ENCODE measurements around the gene NRBF2.

NRBF2 gene

GRCh38 chr10:63115732-63116383 is 17.3 kb upstream of the NRBF2 start:
- Histone ChIP-seq H3K4me3 (ENCODE audit: low read length, poor library complexity, severe bottlenecking) (no peak overlapping the region), H3K9ac (ENCODE audit: low read depth, low read length, poor library complexity, severe bottlenecking) (no peak overlapping the region), H3K4me2 (ENCODE audit: low read depth, low read length, poor library complexity, severe bottlenecking) (no peak overlapping the region), H2AFZ (ENCODE audit: low read length) (no peak overlapping the region), H4K20me1 (ENCODE audit: insufficient read depth, low read length, poor library complexity, severe bottlenecking) (no peaks in the 10 kb centered on the region), H3K36me3 (ENCODE audit: insufficient read depth, low read length) (no peaks in the 10 kb centered on the region), H3K9me2 (replicated peaks; ENCODE audit: low read depth, low read length) (no peaks in the 10 kb centered on the region), H3K27me3 (ENCODE audit: insufficient read depth, low read length, poor library complexity, severe bottlenecking) (peaks cover 22% of the 10 kb centered on the region), H3K79me2 (ENCODE audit: insufficient read depth, low read length) (no peaks in the 10 kb centered on the region), H3K9me3 (ENCODE audit: insufficient read depth, low read depth, low read length) (no peaks in the 10 kb centered on the region), H3F3A (ENCODE audit: low read depth) (no peaks in the 10 kb centered on the region), H3K4me1 (ENCODE audit: insufficient read depth, low read length, poor library complexity, severe bottlenecking) (no peaks in the 10 kb centered on the region)
- TF ChIP-seq, protein P1, sequence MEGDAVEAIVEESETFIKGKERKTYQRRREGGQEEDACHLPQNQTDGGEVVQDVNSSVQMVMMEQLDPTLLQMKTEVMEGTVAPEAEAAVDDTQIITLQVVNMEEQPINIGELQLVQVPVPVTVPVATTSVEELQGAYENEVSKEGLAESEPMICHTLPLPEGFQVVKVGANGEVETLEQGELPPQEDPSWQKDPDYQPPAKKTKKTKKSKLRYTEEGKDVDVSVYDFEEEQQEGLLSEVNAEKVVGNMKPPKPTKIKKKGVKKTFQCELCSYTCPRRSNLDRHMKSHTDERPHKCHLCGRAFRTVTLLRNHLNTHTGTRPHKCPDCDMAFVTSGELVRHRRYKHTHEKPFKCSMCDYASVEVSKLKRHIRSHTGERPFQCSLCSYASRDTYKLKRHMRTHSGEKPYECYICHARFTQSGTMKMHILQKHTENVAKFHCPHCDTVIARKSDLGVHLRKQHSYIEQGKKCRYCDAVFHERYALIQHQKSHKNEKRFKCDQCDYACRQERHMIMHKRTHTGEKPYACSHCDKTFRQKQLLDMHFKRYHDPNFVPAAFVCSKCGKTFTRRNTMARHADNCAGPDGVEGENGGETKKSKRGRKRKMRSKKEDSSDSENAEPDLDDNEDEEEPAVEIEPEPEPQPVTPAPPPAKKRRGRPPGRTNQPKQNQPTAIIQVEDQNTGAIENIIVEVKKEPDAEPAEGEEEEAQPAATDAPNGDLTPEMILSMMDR (conservative IDR thresholded peaks at IDR 0.05; ENCODE audit: low read length) = no peak
- no peak for TF ChIP-seq EZH2phosphoT487 (IDR thresholded peaks at IDR 0.05; ENCODE audit: borderline replicate concordance)

DNA sequence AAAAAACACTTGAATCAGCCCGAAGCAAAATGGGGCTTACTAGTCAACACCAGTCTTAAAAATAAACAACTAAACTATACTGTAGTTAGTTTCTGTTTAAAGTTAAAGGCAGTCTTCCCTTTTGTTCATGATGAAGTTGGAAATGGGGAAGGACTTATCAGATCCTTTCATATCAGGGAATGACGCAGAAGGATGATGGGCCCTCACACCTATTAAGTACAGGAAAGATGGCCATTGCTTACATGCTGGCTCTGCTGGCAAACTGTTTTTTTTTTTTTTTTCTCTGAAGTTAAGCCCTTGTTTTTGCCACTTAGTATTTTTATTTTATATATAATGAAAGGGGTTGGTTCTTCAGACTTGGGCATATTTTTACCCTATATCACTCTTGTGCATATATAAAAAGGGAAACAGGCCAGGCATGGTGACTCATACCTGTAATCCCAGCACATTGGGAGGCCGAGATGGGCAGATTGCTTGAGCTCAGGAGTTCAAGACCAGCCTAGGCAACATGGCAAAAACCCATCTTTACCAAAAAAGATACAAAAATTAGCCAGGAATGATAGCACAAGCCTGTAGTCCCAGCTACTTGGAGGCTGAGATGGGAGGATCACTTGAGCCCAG is 16.6 kb upstream of the NRBF2 start:
- no peak overlapping the region for H2AFZ ChIP-seq (ENCODE audit: low read length)
- no peak for TF ChIP-seq EZH2phosphoT487 (IDR thresholded peaks at IDR 0.05; ENCODE audit: borderline replicate concordance)
- TF ChIP-seq, protein P1 (conservative IDR thresholded peaks at IDR 0.05; ENCODE audit: low read length) = no peak
- no peaks in the 10 kb centered on the region for H4K20me1 ChIP-seq (ENCODE audit: insufficient read depth, low read length, poor library complexity, severe bottlenecking)
- H3K4me2 ChIP-seq (ENCODE audit: low read depth, low read length, poor library complexity, severe bottlenecking) = no peak overlapping the region
- H3K9me3 ChIP-seq (ENCODE audit: insufficient read depth, low read depth, low read length) = no peaks in the 10 kb centered on the region
- no peaks in the 10 kb centered on the region for H3K36me3 ChIP-seq (ENCODE audit: insufficient read depth, low read length)
- no peaks in the 10 kb centered on the region for H3K4me1 ChIP-seq (ENCODE audit: insufficient read depth, low read length, poor library complexity, severe bottlenecking)
- H3K79me2 ChIP-seq (ENCODE audit: insufficient read depth, low read length) = no peaks in the 10 kb centered on the region
- H3K9ac ChIP-seq (ENCODE audit: low read depth, low read length, poor library complexity, severe bottlenecking) = no peak overlapping the region
- no peak overlapping the region for H3K4me3 ChIP-seq (ENCODE audit: low read length, poor library complexity, severe bottlenecking)
- H3K9me2 ChIP-seq (replicated peaks; ENCODE audit: low read depth, low read length) = no peaks in the 10 kb centered on the region
- H3F3A ChIP-seq (ENCODE audit: low read depth) = no peaks in the 10 kb centered on the region
- peaks cover 25% of the 10 kb centered on the region for H3K27me3 ChIP-seq (ENCODE audit: insufficient read depth, low read length, poor library complexity, severe bottlenecking)

- TF ChIP-seq, protein P1 (conservative IDR thresholded peaks at IDR 0.05; ENCODE audit: low read length) = no peak
- TF ChIP-seq EZH2phosphoT487 (IDR thresholded peaks at IDR 0.05; ENCODE audit: borderline replicate concordance) = no peak
- Histone ChIP-seq H3K4me2 (ENCODE audit: low read depth, low read length, poor library complexity, severe bottlenecking) (no peak overlapping the region), H4K20me1 (ENCODE audit: insufficient read depth, low read length, poor library complexity, severe bottlenecking) (no peaks in the 10 kb centered on the region), H3K9me3 (ENCODE audit: insufficient read depth, low read depth, low read length) (no peaks in the 10 kb centered on the region), H3K79me2 (ENCODE audit: insufficient read depth, low read length) (no peaks in the 10 kb centered on the region), H3K9ac (ENCODE audit: low read depth, low read length, poor library complexity, severe bottlenecking) (no peak overlapping the region), H3K27me3 (ENCODE audit: insufficient read depth, low read length, poor library complexity, severe bottlenecking) (peaks cover 36% of the 10 kb centered on the region), H3K36me3 (ENCODE audit: insufficient read depth, low read length) (no peaks in the 10 kb centered on the region), H2AFZ (ENCODE audit: low read length) (no peak overlapping the region), H3K4me3 (ENCODE audit: low read length, poor library complexity, severe bottlenecking) (no peak overlapping the region), H3F3A (ENCODE audit: low read depth) (no peaks in the 10 kb centered on the region), H3K4me1 (ENCODE audit: insufficient read depth, low read length, poor library complexity, severe bottlenecking) (no peaks in the 10 kb centered on the region), H3K9me2 (replicated peaks; ENCODE audit: low read depth, low read length) (no peaks in the 10 kb centered on the region)
Observed at GRCh38 chr10:63119041-63119440, 14.1 kb upstream of the NRBF2 start.
